H9 (cell line): ENCODE measurements around the gene CDH16. TPM values are rescaled to one million over a fixed set of nuclear protein-coding genes. Genes with fewer than 3 reads are reported as not detected.

ENCODE experiments used
- DNase-seq: peaks from one replicate; pipeline ENCODE4 v3.0.0-alpha.2; 2017
- H2AFZ ChIP-seq: one replicate; pipeline ENCODE4 v1.6.1; 2013; ENCODE audit warnings: mild to moderate bottlenecking, low read length, control low read depth, moderate library complexity
- H2AK5ac ChIP-seq: 2 replicates; pipeline ENCODE4 v1.6.1; 2013; ENCODE audit warnings: low read length, control low read depth, mixed read lengths; ENCODE audit not compliant: insufficient read length
- H2BK120ac ChIP-seq: one replicate; pipeline ENCODE4 v1.6.1; 2013; ENCODE audit warnings: low read depth, mild to moderate bottlenecking, low read length, control low read depth, inconsistent platforms; ENCODE audit not compliant: poor library complexity, severe bottlenecking
- H2BK12ac ChIP-seq: 2 replicates; pipeline ENCODE4 v1.6.1; 2013; ENCODE audit warnings: low read length, control low read depth, mixed read lengths, low read depth; ENCODE audit not compliant: insufficient read length
- H2BK15ac ChIP-seq: 2 replicates; pipeline ENCODE4 v1.6.1; 2013; ENCODE audit warnings: low read depth, low read length, control low read depth
- H2BK20ac ChIP-seq: one replicate; pipeline ENCODE4 v1.6.1; 2013; ENCODE audit warnings: low read depth, mild to moderate bottlenecking, low read length, control low read depth, inconsistent platforms; ENCODE audit not compliant: poor library complexity, severe bottlenecking
- H2BK5ac ChIP-seq: 2 replicates; pipeline ENCODE4 v1.6.1; 2013; ENCODE audit warnings: low read length, control low read depth, mixed read lengths; ENCODE audit not compliant: insufficient read length
- H3K14ac ChIP-seq: 2 replicates; pipeline ENCODE4 v1.6.1; 2013; ENCODE audit warnings: low read length, control low read depth; ENCODE audit not compliant: insufficient read depth
- H3K18ac ChIP-seq: 2 replicates; pipeline ENCODE4 v1.6.1; 2013; ENCODE audit warnings: low read depth, mild to moderate bottlenecking, mixed read lengths, low read length, control low read depth; ENCODE audit not compliant: insufficient read length
- H3K23ac ChIP-seq: 2 replicates; pipeline ENCODE4 v1.6.1; 2013; ENCODE audit warnings: low read length, control low read depth, mixed read lengths, low read depth; ENCODE audit not compliant: insufficient read length
- H3K23me2 ChIP-seq: 2 replicates; pipeline ENCODE4 v1.6.1; 2013; ENCODE audit warnings: low read depth, mild to moderate bottlenecking, mixed read lengths, low read length, control low read depth; ENCODE audit not compliant: insufficient read length, poor library complexity, severe bottlenecking
- H3K27ac ChIP-seq: 2 replicates; pipeline ENCODE4 v1.5.1; 2013; ENCODE audit warnings: low read length, control low read depth, mixed read lengths, low read depth; ENCODE audit not compliant: insufficient read length
- H3K27me3 ChIP-seq: 2 replicates; pipeline ENCODE4 v1.6.1; 2013; ENCODE audit warnings: low read length, control low read depth, inconsistent platforms; ENCODE audit not compliant: insufficient read depth
- H3K4ac ChIP-seq: 2 replicates; pipeline ENCODE4 v1.6.1; 2013; ENCODE audit warnings: low read depth, mild to moderate bottlenecking, control low read depth, inconsistent platforms, low read length, moderate library complexity
- H3K4me1 ChIP-seq: 2 replicates; pipeline ENCODE4 v1.6.1; 2013; ENCODE audit warnings: low read length, control low read depth, inconsistent platforms; ENCODE audit not compliant: insufficient read depth
- H3K4me2 ChIP-seq: 2 replicates; pipeline ENCODE4 v1.6.1; 2013; ENCODE audit warnings: low read length, control low read depth, mixed read lengths; ENCODE audit not compliant: insufficient read length, insufficient read depth
- H3K56ac ChIP-seq: 2 replicates; pipeline ENCODE4 v1.6.1; 2013; ENCODE audit warnings: low read depth, mild to moderate bottlenecking, mixed read lengths, low read length, control low read depth; ENCODE audit not compliant: insufficient read length
- H3K79me1 ChIP-seq: 2 replicates; pipeline ENCODE4 v1.6.1; 2013; ENCODE audit warnings: low read depth, mild to moderate bottlenecking, moderate library complexity, low read length, control low read depth, inconsistent platforms; ENCODE audit not compliant: insufficient read depth, poor library complexity, severe bottlenecking
- H3K79me2 ChIP-seq: 2 replicates; pipeline ENCODE4 v1.6.1; 2013; ENCODE audit warnings: low read length, control low read depth, inconsistent platforms; ENCODE audit not compliant: insufficient read depth
- H3K9ac ChIP-seq: 2 replicates; pipeline ENCODE4 v1.6.1; 2013; ENCODE audit warnings: low read length, control low read depth, mixed read lengths; ENCODE audit not compliant: insufficient read length; ENCODE audit errors: extremely low read depth
- H3K9me3 ChIP-seq: one replicate; pipeline ENCODE4 v1.6.1; 2013; ENCODE audit warnings: low read depth, low read length, inconsistent platforms; ENCODE audit not compliant: control insufficient read depth
- H3T11ph ChIP-seq: one replicate; pipeline ENCODE4 v1.6.1; 2013; ENCODE audit warnings: mild to moderate bottlenecking, low read length, control low read depth, inconsistent platforms
- H4K20me1 ChIP-seq: one replicate; pipeline ENCODE4 v1.6.1; 2013; ENCODE audit not compliant: control insufficient read depth, insufficient read length, insufficient read depth
- H4K5ac ChIP-seq: 2 replicates; pipeline ENCODE4 v1.6.1; 2013; ENCODE audit warnings: low read depth, mild to moderate bottlenecking, mixed read lengths, low read length, control low read depth; ENCODE audit not compliant: insufficient read length
- H4K8ac ChIP-seq: replicated peaks from 2 replicates; pipeline ENCODE4 v1.6.1; 2013; ENCODE audit warnings: low read length, control low read depth, mixed read lengths, low read depth; ENCODE audit not compliant: insufficient read length
- H4K91ac ChIP-seq: 2 replicates; pipeline ENCODE4 v1.6.1; 2013; ENCODE audit warnings: low read depth, mild to moderate bottlenecking, moderate library complexity, mixed read lengths, low read length, control low read depth; ENCODE audit not compliant: insufficient read length
- H3K27ac Mint-ChIP-seq, 3 experiments: 2 replicates in 2 of 3; 3 replicates in 1 of 3; pipeline ENCODE4 v1.8.0; 2020 to 2021; ENCODE audit warnings: mixed read lengths in 3 of 3, mild to moderate bottlenecking in 1 of 3, moderate library complexity in 1 of 3
- H3K27me3 Mint-ChIP-seq: 2 replicates; pipeline ENCODE4 v1.8.0; 2021; ENCODE audit warnings: low read depth, mild to moderate bottlenecking, moderate library complexity, mixed read lengths
- H3K36me3 Mint-ChIP-seq, 3 experiments: 2 replicates in 2 of 3; 3 replicates in 1 of 3; pipeline ENCODE4 v1.8.0; 2020 to 2021; ENCODE audit warnings: low read depth in 3 of 3, mixed read lengths in 3 of 3; ENCODE audit not compliant: insufficient read depth in 1 of 3
- H3K4me1 Mint-ChIP-seq, 2 experiments: 2 replicates each; pipeline ENCODE4 v1.8.0; 2020; ENCODE audit warnings: mixed read lengths in 2 of 2
- H3K4me3 Mint-ChIP-seq, 2 experiments: 2 replicates in 1 of 2; 3 replicates in 1 of 2; pipeline ENCODE4 v1.8.0; 2020 to 2021; ENCODE audit warnings: mild to moderate bottlenecking in 2 of 2, mixed read lengths in 2 of 2, moderate library complexity in 1 of 2
- H3K9me3 Mint-ChIP-seq, 2 experiments: 2 replicates in 1 of 2; 3 replicates in 1 of 2; pipeline ENCODE4 v1.8.0; 2020; ENCODE audit warnings: mild to moderate bottlenecking in 2 of 2, mixed read lengths in 2 of 2, moderate library complexity in 1 of 2
- CTCF ChIP-seq: fragments of 200-600 bp; sonication (generic); conservative IDR thresholded peaks from 3 replicates; pipeline ENCODE4 v1.8.0; 2021; ENCODE audit warnings: antibody characterized with exemption, mild to moderate bottlenecking
- WGBS: extraction: QIAGEN DNeasy Blood & Tissue Kit; methylation state at CpG from one replicate; pipeline ENCODE4 v1.1.7; 2013; ENCODE audit warnings: missing lambda C conversion rate, low lambda C conversion rate, mixed read lengths; ENCODE audit not compliant: insufficient read length; ENCODE audit errors: extremely low coverage; 5-methylcytosine and 5-hydroxymethylcytosine counted together
- total RNA-seq: library from RNA; stranded (reverse); gene quantifications from 2 replicates; pipeline ENCODE4 v1.2.1, GENCODE V29; 2021

CDH16 gene
- total RNA-seq, 1 experiment from 2014 or later, result not detected

- no peaks in the 10 kb centered on the region for H3K9me3 ChIP-seq
- no peak overlapping the region for H3K56ac ChIP-seq
- no peak overlapping the region for H3K4ac ChIP-seq
- no peak overlapping the region for H2BK120ac ChIP-seq
- WGBS, result no CpG with 5 or more reads among the region's 4 CpGs
- H4K20me1 ChIP-seq, result no peaks in the 10 kb centered on the region
- no peak for DNase-seq
- no peaks in the 10 kb centered on the region for H3K27me3 ChIP-seq
- no peak overlapping the region for H4K8ac ChIP-seq
- Mint-ChIP-seq H3K9me3 (no peaks in the 10 kb centered on the region; a peak in 1 of 5 replicates), H3K4me1 (peaks cover 13 to 18% of the 10 kb centered on the region in 2 experiments), H3K4me3 (peak overlapping the region; percentile 69 to 77), H3K36me3 (no peaks in the 10 kb centered on the region), H3K27ac (peak overlapping the region in 1 of 3 experiments; percentile 78; a peak in 1 of 7 replicates), H3K27me3 (peaks cover 2% of the 10 kb centered on the region; the same call in 1 of the 2 replicates)
- no peak overlapping the region for H2AFZ ChIP-seq
- H3K14ac ChIP-seq, result no peak overlapping the region
- H3K27ac ChIP-seq, result no peak overlapping the region
- no peak overlapping the region for H2AK5ac ChIP-seq
- H2BK20ac ChIP-seq, result no peak overlapping the region
- no peak for TF ChIP-seq CTCF
- H2BK5ac ChIP-seq, result no peak overlapping the region
- H3K23me2 ChIP-seq, result no peaks in the 10 kb centered on the region
- no peaks in the 10 kb centered on the region; the same call in 1 of the 2 replicates for H3K4me1 ChIP-seq
- no peak overlapping the region for H4K5ac ChIP-seq
- no peak overlapping the region for H4K91ac ChIP-seq
- H2BK15ac ChIP-seq, result no peak overlapping the region
- H3K4me2 ChIP-seq, result peak overlapping the region; percentile 52
- H3T11ph ChIP-seq, result no peak overlapping the region
- no peaks in the 10 kb centered on the region for H3K79me2 ChIP-seq
- H3K18ac ChIP-seq, result no peak overlapping the region
- no peak overlapping the region for H3K23ac ChIP-seq
- H2BK12ac ChIP-seq, result no peak overlapping the region
- no peaks in the 10 kb centered on the region for H3K79me1 ChIP-seq
- no peak overlapping the region for H3K9ac ChIP-seq
Observed at GRCh38 chr16:66872559-66872942, 46.1 kb downstream of the CDH16 start.
